Measurements from ENCODE around the gene CSNK1D. TPM values are rescaled to one million over a fixed set of nuclear protein-coding genes. Genes with fewer than 3 reads are reported as not detected.

Gene CSNK1D
- total RNA-seq, 1 experiment from 2014 or later = 137 TPM

DNA sequence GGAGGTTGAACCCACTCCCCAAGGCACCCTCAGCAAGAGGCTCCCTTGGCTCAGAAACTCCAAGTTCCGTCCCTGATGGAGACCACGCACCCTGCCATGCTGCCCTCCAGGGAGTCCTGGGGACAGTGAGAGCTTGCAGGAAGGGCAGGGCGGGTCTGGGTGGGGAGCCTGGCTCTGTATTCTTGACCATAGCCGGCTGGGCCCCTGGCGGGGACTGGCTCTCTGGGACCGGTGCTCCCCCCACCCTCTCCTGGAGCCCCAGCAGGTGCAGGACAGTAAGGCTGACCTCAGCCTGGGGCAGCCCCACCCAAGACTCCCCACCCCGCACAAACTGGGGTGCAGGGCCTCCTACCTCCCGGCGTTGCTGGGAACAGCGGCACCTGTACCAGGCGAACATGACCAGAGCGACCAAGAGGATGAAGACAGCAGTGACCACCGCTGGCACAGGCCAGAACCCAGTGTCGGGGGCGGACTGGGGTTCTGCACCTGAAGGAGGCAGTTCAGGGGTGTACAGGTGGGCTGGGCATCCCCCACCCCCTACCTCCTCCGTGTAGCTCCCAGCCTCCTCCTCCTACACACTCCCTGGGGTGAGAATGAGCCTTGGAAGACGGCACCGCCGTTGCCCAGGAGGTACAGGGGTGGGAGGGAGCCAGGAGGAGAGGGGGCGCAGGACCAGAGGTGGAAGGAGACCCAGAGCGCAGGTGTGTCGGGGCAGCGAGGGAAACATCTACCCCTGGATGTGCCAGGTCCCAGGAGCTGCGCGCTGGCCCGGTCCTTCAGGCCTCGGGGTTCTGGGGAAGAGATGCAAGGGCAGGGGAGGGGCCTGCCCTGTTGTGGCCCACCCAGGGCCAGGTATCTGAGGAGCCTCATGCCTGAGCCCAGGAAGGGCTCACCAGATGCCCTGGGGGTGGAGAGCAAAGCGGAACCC, 49.3 kb upstream of the CSNK1D start:
- Histone ChIP-seq H2BK20ac (ENCODE audit: low read depth, low read length, poor library complexity, severe bottlenecking) (no peak overlapping the region), H2AFZ (ENCODE audit: low read length) (no peak overlapping the region), H3K4me1 (ENCODE audit: insufficient read depth, low read length) (peaks cover 5% of the 10 kb centered on the region; the same call in 1 of the 2 replicates), H2BK120ac (ENCODE audit: low read depth, low read length, poor library complexity, severe bottlenecking) (no peak overlapping the region), H4K20me1 (ENCODE audit: control insufficient read depth, insufficient read depth, insufficient read length) (peaks cover 6% of the 10 kb centered on the region), H2AK5ac (ENCODE audit: insufficient read length, low read length) (no peak overlapping the region), H3K9ac (ENCODE audit: extremely low read depth, insufficient read length, low read length) (no peak overlapping the region), H3K23ac (ENCODE audit: insufficient read length, low read depth, low read length) (no peak overlapping the region), H3K79me1 (ENCODE audit: insufficient read depth, low read depth, low read length, poor library complexity, severe bottlenecking) (no peaks in the 10 kb centered on the region), H3K18ac (ENCODE audit: insufficient read length, low read depth, low read length) (no peak overlapping the region), H2BK5ac (ENCODE audit: insufficient read length, low read length) (no peak overlapping the region), H3K27ac (ENCODE audit: insufficient read length, low read depth, low read length) (no peak overlapping the region), H2BK15ac (ENCODE audit: low read depth, low read length) (no peak overlapping the region), H3K4ac (ENCODE audit: low read depth, low read length) (no peak overlapping the region), H3K79me2 (ENCODE audit: insufficient read depth, low read length) (no peaks in the 10 kb centered on the region), H3K4me2 (ENCODE audit: insufficient read depth, insufficient read length, low read length) (no peak overlapping the region), H3T11ph (ENCODE audit: low read length) (no peak overlapping the region), H3K9me3 (ENCODE audit: control insufficient read depth, low read depth, low read length) (no peaks in the 10 kb centered on the region), H4K5ac (ENCODE audit: insufficient read length, low read depth, low read length) (no peak overlapping the region), H3K56ac (ENCODE audit: insufficient read length, low read depth, low read length) (no peak overlapping the region), H4K91ac (ENCODE audit: insufficient read length, low read depth, low read length) (no peak overlapping the region), H3K27me3 (ENCODE audit: insufficient read depth, low read length) (no peaks in the 10 kb centered on the region), H2BK12ac (ENCODE audit: insufficient read length, low read depth, low read length) (no peak overlapping the region), H3K14ac (ENCODE audit: insufficient read depth, low read length) (no peak overlapping the region), H4K8ac (replicated peaks; ENCODE audit: insufficient read length, low read depth, low read length) (no peak overlapping the region), H3K23me2 (ENCODE audit: insufficient read length, low read depth, low read length, poor library complexity, severe bottlenecking) (no peaks in the 10 kb centered on the region)
- Mint-ChIP-seq H3K9me3 (no peaks in the 10 kb centered on the region), H3K36me3 (ENCODE audit: insufficient read depth in 1 of 3, low read depth in 3 of 3) (no peaks in the 10 kb centered on the region; a peak in 1 of 7 replicates), H3K27ac (no peak overlapping the region), H3K4me1 (peaks cover 14 to 24% of the 10 kb centered on the region in 2 experiments), H3K4me3 (no peak overlapping the region), H3K27me3 (ENCODE audit: low read depth) (peaks cover 19% of the 10 kb centered on the region)
- no peak for DNase-seq
- TF ChIP-seq, protein P1, sequence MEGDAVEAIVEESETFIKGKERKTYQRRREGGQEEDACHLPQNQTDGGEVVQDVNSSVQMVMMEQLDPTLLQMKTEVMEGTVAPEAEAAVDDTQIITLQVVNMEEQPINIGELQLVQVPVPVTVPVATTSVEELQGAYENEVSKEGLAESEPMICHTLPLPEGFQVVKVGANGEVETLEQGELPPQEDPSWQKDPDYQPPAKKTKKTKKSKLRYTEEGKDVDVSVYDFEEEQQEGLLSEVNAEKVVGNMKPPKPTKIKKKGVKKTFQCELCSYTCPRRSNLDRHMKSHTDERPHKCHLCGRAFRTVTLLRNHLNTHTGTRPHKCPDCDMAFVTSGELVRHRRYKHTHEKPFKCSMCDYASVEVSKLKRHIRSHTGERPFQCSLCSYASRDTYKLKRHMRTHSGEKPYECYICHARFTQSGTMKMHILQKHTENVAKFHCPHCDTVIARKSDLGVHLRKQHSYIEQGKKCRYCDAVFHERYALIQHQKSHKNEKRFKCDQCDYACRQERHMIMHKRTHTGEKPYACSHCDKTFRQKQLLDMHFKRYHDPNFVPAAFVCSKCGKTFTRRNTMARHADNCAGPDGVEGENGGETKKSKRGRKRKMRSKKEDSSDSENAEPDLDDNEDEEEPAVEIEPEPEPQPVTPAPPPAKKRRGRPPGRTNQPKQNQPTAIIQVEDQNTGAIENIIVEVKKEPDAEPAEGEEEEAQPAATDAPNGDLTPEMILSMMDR (conservative IDR thresholded peaks at IDR 0.05) = no peak
- WGBS (ENCODE audit: extremely low coverage, insufficient read length, low lambda C conversion rate) = no CpG with 5 or more reads among the region's 28 CpGs

All from H9 (cell line).